Transverse colon (tissue), 4 donors: ENCODE measurements around the gene C10orf71. TPM values are rescaled to one million over a fixed set of nuclear protein-coding genes. Genes with fewer than 3 reads are reported as not detected.

Experiments
- DNase-seq: peaks from one replicate; pipeline ENCODE4 v3.0.0-alpha.2; 2019
- H3K27ac ChIP-seq, 4 donors: fragments of 200-600 bp; sonication (generic); 2 replicates each; pipeline ENCODE4 v1.5.1; 2016 to 2018; ENCODE audit warnings: inconsistent platforms in 4 of 4
- H3K27me3 ChIP-seq: fragments of 200-600 bp; sonication (generic); 2 replicates; pipeline ENCODE4 v1.5.1; 2017; ENCODE audit warnings: inconsistent platforms
- H3K36me3 ChIP-seq, 4 donors: fragments of 200-600 bp; sonication (generic); 2 replicates each; pipeline ENCODE4 v1.5.1; 2017 to 2019; ENCODE audit warnings: inconsistent platforms in 4 of 4
- H3K4me1 ChIP-seq, 4 donors: fragments of 200-600 bp; sonication (generic); 2 replicates each; pipeline ENCODE4 v1.5.1; 2017 to 2020; ENCODE audit warnings: inconsistent platforms in 4 of 4
- H3K4me3 ChIP-seq, 4 donors: fragments of 200-600 bp; sonication (generic); 1 replicate in 1 of 4; 2 replicates in 3 of 4; pipeline versions ENCODE4 v1.5.1 to v1.6.1; 2017 to 2019; ENCODE audit warnings: inconsistent platforms in 4 of 4
- H3K9me3 ChIP-seq, 2 donors: fragments of 200-600 bp; sonication (generic); 2 replicates each; pipeline ENCODE4 v1.5.1; 2017 to 2019; ENCODE audit warnings: inconsistent platforms in 2 of 2
- EP300 ChIP-seq: sonication (generic); formaldehyde crosslinking; IDR thresholded peaks from one replicate; pipeline ENCODE4 v1.6.1; 2017; ENCODE audit warnings: antibody characterized with exemption, low read depth
- POLR2A ChIP-seq: fragments of 450-650 bp; IDR thresholded peaks from one replicate; pipeline ENCODE4 v1.6.1; 2016; ENCODE audit warnings: antibody characterized with exemption, mild to moderate bottlenecking, moderate library complexity
- POLR2AphosphoS5 ChIP-seq, 3 donors: sonication (generic); formaldehyde crosslinking; IDR thresholded peaks; one replicate each; pipeline ENCODE4 v1.6.1; 2016; ENCODE audit warnings: antibody characterized with exemption in 3 of 3
- WGBS, 2 donors: methylation state at CpG; one replicate each; pipeline ENCODE4 v1.1.5; 2018; ENCODE audit warnings: low coverage in 1 of 2; 5-methylcytosine and 5-hydroxymethylcytosine counted together
- in situ Hi-C, 4 donors: fragments of 200-750 bp; cut with MboI; loops; one replicate each; pipeline versions ENCODE4 v1.15.0 to v1.15.1; 2017; ENCODE audit warnings: low sequenced_read_pairs in 3 of 4, low pct_ligation_motif_present in 1 of 4, low pct_unique_long_range_greater_than_20kb in 1 of 4
- intact Hi-C: fragments of 100-400 bp; cut with DNase I; formaldehyde crosslinking; loops from one replicate; pipeline ENCODE4 v1.15.1; 2023; ENCODE audit warnings: low total_unique reads
- total RNA-seq, 4 donors: library from RNA; depleted of rRNA; stranded (reverse); fragments of >200 nt; gene quantifications; one replicate each; pipeline ENCODE4 v1.1.0, GENCODE V29; 2016
- TF ChIP-seq, protein P1 (sequence below), 5 experiments: fragments of 200-600 bp in 3 of 5; fragments of 450-650 bp in 2 of 5; sonication (generic) in 3 of 5; IDR thresholded peaks; 1 replicate in 2 of 5; 2 replicates in 3 of 5; pipeline ENCODE4 v1.5.1; 2016 to 2017; ENCODE audit warnings: antibody characterized with exemption in 5 of 5, inconsistent platforms in 3 of 5, mild to moderate bottlenecking in 2 of 5, moderate library complexity in 1 of 5

C10orf71 gene
- total RNA-seq, 4 donors from 2014 or later = under 0.01 TPM; not detected in 3

DNA sequence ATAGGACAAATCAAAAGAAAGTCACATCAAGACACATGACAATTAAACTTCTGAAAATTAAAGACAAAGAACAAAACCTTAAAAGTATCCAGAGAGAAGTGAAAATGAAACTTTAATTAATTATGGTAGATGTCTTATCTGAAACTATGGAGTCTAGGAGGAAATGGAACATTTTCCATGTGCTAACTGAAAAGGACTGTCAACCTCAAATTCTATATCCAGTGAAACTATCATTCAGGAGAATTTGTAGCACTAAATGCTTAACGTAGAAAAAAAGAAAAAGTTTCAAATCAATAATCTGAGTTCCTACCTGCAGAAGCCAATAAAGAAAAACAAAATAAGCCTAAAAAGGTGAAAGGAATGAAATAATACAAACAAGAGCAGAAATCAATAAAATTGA lies 33.1 kb upstream of the C10orf71 start:
- H3K27ac ChIP-seq = no peak overlapping the region
- in situ Hi-C loops = no loop called here
- no peaks in the 10 kb centered on the region for H3K36me3 ChIP-seq
- H3K27me3 ChIP-seq = no peaks in the 10 kb centered on the region
- intact Hi-C loops = no loop called here
- no peak for DNase-seq
- H3K9me3 ChIP-seq = peaks cover 0 to 12% of the 10 kb centered on the region in 2 donors
- TF ChIP-seq POLR2A = no peak
- TF ChIP-seq, protein P1, sequence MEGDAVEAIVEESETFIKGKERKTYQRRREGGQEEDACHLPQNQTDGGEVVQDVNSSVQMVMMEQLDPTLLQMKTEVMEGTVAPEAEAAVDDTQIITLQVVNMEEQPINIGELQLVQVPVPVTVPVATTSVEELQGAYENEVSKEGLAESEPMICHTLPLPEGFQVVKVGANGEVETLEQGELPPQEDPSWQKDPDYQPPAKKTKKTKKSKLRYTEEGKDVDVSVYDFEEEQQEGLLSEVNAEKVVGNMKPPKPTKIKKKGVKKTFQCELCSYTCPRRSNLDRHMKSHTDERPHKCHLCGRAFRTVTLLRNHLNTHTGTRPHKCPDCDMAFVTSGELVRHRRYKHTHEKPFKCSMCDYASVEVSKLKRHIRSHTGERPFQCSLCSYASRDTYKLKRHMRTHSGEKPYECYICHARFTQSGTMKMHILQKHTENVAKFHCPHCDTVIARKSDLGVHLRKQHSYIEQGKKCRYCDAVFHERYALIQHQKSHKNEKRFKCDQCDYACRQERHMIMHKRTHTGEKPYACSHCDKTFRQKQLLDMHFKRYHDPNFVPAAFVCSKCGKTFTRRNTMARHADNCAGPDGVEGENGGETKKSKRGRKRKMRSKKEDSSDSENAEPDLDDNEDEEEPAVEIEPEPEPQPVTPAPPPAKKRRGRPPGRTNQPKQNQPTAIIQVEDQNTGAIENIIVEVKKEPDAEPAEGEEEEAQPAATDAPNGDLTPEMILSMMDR (IDR thresholded peaks at IDR 0.05) = no peak
- no peaks in the 10 kb centered on the region for H3K4me1 ChIP-seq
- 92 to 94% methylated on average over 1 of the region's 1 CpG for WGBS, 2 donors
- H3K4me3 ChIP-seq = no peak overlapping the region

DNA sequence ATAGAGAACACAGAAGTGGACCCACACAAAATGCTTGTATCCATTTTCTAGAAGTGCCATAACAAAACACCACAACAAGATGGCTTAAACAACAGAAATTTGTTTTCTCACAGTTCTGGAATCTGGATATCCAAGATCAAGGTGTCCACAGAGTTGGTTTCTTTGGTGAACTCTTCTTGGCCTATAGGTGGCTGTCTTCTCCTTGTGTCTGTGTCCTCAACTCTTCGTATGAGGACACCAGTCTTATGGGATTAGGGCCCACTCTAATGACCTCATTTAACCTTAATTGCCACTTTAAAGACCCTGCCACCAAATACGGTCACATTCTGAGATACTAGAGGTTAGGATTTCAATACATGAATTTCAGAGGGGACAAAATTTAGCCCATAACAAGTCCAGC lies 30.8 kb upstream of the C10orf71 start:
- WGBS, 2 donors = 55% methylated on average over 2 of the region's 2 CpGs; no CpG with 5 or more reads in 1 of the 2 donors
- Histone ChIP-seq H3K27me3 (no peaks in the 10 kb centered on the region), H3K27ac (no peak overlapping the region), H3K4me1 (peaks cover 0 to 4% (median 0%) of the 10 kb centered on the region in 4 donors), H3K36me3 (no peaks in the 10 kb centered on the region), H3K4me3 (no peak overlapping the region), H3K9me3 (peaks cover 0 to 12% of the 10 kb centered on the region in 2 donors)
- TF ChIP-seq POLR2A (no peak), POLR2AphosphoS5 (IDR thresholded peaks at IDR 0.05) (no peak), EP300 (no peak)
- TF ChIP-seq, protein P1 (IDR thresholded peaks at IDR 0.05) = no peak
- intact Hi-C loops (no loop called here), in situ Hi-C loops (no loop called here)
- no peak for DNase-seq

DNA sequence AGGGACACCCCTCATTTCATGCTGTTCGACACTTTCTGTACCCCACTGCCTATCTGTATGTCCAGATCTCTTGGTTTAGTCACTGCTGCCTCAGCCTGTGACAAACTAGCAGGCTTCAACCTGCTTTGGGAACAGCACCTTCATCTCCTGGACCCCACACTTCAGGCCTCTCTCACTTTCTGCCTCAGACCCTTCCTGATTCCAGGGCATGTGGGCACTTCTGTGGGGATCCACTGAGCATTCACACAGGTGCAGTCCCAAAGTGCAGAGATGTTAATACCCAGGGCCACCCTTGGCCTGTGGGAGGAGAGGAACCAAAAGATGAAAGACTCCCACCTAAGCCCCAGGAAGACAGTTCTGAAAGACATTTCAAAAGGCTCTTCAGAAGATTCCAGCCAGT lies 29.4 kb upstream of the C10orf71 start:
- no peak for DNase-seq
- Histone ChIP-seq H3K27me3 (no peaks in the 10 kb centered on the region), H3K9me3 (peaks cover 0 to 12% of the 10 kb centered on the region in 2 donors), H3K4me1 (peaks cover 0 to 4% (median 0%) of the 10 kb centered on the region in 4 donors), H3K27ac (no peak overlapping the region), H3K36me3 (no peaks in the 10 kb centered on the region), H3K4me3 (no peak overlapping the region)
- intact Hi-C loops (no loop called here), in situ Hi-C loops (no loop called here)
- TF ChIP-seq POLR2AphosphoS5 (IDR thresholded peaks at IDR 0.05) (no peak), EP300 (no peak), POLR2A (no peak)
- TF ChIP-seq, protein P1 (IDR thresholded peaks at IDR 0.05) = no peak
- WGBS, 2 donors = 100% methylated on average over 1 of the region's 1 CpG; no CpG with 5 or more reads in 1 of the 2 donors

DNA sequence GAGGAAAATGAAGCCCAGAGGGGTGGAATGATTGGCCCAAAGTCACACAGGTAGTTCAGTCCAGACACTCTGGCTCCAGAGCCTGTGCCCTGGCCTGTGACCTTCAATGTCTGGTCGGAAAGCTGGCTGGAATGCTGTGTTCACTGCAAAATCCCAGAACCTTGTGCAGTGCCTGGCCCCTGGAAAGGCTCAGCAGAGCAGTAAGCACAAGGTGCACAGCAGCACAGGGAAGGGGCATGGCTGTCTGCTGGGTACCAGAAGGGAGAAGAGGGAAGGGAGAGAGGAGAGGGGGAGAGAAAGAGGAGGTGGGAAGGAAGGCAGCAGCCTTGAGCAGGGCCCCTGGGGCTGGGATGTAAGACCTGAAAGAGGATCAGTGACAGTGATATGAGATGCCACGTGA lies 28.4 kb upstream of the C10orf71 start:
- DNase-seq = no peak
- 35 to 50% methylated on average over 1 to 2 of the region's 2 CpGs for WGBS, 2 donors
- intact Hi-C loops = no loop called here
- in situ Hi-C loops = no loop called here
- Histone ChIP-seq H3K9me3 (peaks cover 0 to 9% of the 10 kb centered on the region in 2 donors), H3K4me1 (peaks cover 0 to 4% (median 0%) of the 10 kb centered on the region in 4 donors), H3K27me3 (no peaks in the 10 kb centered on the region), H3K36me3 (no peaks in the 10 kb centered on the region), H3K4me3 (no peak overlapping the region), H3K27ac (no peak overlapping the region)
- TF ChIP-seq, protein P1 (IDR thresholded peaks at IDR 0.05) = no peak
- TF ChIP-seq POLR2A (no peak), EP300 (no peak)
